Left lung (tissue), 10 donors: ENCODE measurements around the gene ERBB2. TPM values are rescaled to one million over a fixed set of nuclear protein-coding genes. Genes with fewer than 3 reads are reported as not detected.

Experiments used
- ATAC-seq: fragments of 200-7000 bp; cut with Tn5 transposase; one replicate; pipeline ENCODE4 v1.9.1; 2020; ENCODE audit warnings: moderate library complexity
- DNase-seq, 4 donors: peaks; one replicate each; pipeline ENCODE4 v3.0.0-alpha.2; 2013 to 2020
- H3K27ac ChIP-seq, 2 donors: fragments of 200-600 bp; sonication (generic) in 1 of 2; one replicate each; pipeline versions ENCODE4 v1.5.0 to v1.8.0; 2020 to 2021
- H3K27me3 ChIP-seq, 2 donors: fragments of 200-600 bp; sonication (generic) in 1 of 2; one replicate each; pipeline versions ENCODE4 v1.5.0 to v1.8.0; 2020 to 2021
- H3K36me3 ChIP-seq, 2 donors: fragments of 200-600 bp; sonication (generic) in 1 of 2; one replicate each; pipeline versions ENCODE4 v1.5.0 to v1.8.0; 2020 to 2021
- H3K4me1 ChIP-seq, 2 donors: fragments of 200-600 bp; one replicate each; pipeline ENCODE4 v1.8.0; 2021
- H3K4me3 ChIP-seq, 2 donors: fragments of 200-600 bp; sonication (generic) in 1 of 2; one replicate each; pipeline versions ENCODE4 v1.5.0 to v1.8.0; 2020 to 2021; ENCODE audit warnings: mild to moderate bottlenecking in 1 of 2
- H3K9me3 ChIP-seq, 2 donors: fragments of 200-600 bp; sonication (generic) in 1 of 2; one replicate each; pipeline versions ENCODE4 v1.5.0 to v1.8.0; 2020 to 2021
- CTCF ChIP-seq, 2 donors: fragments of 200-600 bp; sonication (generic) in 1 of 2; IDR thresholded peaks; one replicate each; pipeline versions ENCODE4 v1.5.0 to v1.8.0; 2021; ENCODE audit warnings: antibody characterized with exemption in 2 of 2
- intact Hi-C, 2 donors: fragments of 100-400 bp; cut with DNase I; formaldehyde crosslinking; loops; one replicate each; pipeline versions ENCODE4 v1.11.2 to v1.14.2; 2022
- polyA plus RNA-seq, 6 donors: library from polyadenylated mRNA; unstranded; fragments of 120-200 nt; gene quantifications; one replicate each; pipeline ENCODE4 v1.2.1, GENCODE V29; 2013; ENCODE audit not compliant: insufficient read length in 6 of 6
- total RNA-seq, 2 donors: library from RNA; stranded (reverse); fragmentation: NEBNext Ultra II Directional; extraction: Animal tissue kit (Norgen Biotek cat#: 25700); gene quantifications; one replicate each; pipeline ENCODE4 v1.2.1, GENCODE V29; 2021
- donor health status: DM: no; HTN: yes; CAD: no.
- donor health status: DM: no; HTN: no; CAD: no.

The ERBB2 gene
- total and polyA plus RNA-seq, 8 donors: 65.1 to 137 (median 107) TPM

- H3K9me3 ChIP-seq: no peaks in the 10 kb centered on the region
- peaks cover 19 to 41% of the 10 kb centered on the region in 2 donors for H3K4me1 ChIP-seq
- peaks cover 0 to 32% of the 10 kb centered on the region in 2 donors for H3K27me3 ChIP-seq
- H3K4me3 ChIP-seq: no peak overlapping the region
- TF ChIP-seq CTCF (IDR thresholded peaks at IDR 0.05): no peak
- peaks cover 0 to 17% of the 10 kb centered on the region in 2 donors for H3K36me3 ChIP-seq
- H3K27ac ChIP-seq: no peak overlapping the region
- intact Hi-C loops: no loop called here
- ATAC-seq (no peak), DNase-seq (no peak)
Observed at GRCh38 chr17:39703913-39704312, 4.0 kb downstream of the ERBB2 start.

GRCh38 chr17:39704821-39705551 lies 5.1 kb downstream of the ERBB2 start:
- peaks cover 0 to 21% of the 10 kb centered on the region in 2 donors for H3K27me3 ChIP-seq
- intact Hi-C loops: no loop called here
- H3K27ac ChIP-seq: peak overlapping the region; percentile 59 to 66
- peaks cover 19 to 33% of the 10 kb centered on the region in 2 donors for H3K4me1 ChIP-seq
- peaks cover 0 to 28% of the 10 kb centered on the region in 2 donors for H3K36me3 ChIP-seq
- no peaks in the 10 kb centered on the region for H3K9me3 ChIP-seq
- peak in 3 of 4 donors; percentile 28 to 60 (median 46) for DNase-seq
- peak; percentile 31 for ATAC-seq
- peak; percentile 17 to 24 for TF ChIP-seq CTCF (IDR thresholded peaks at IDR 0.05)
- H3K4me3 ChIP-seq: no peak overlapping the region

GRCh38 chr17:39705786-39706348 lies 6.0 kb downstream of the ERBB2 start:
- Histone ChIP-seq H3K4me1 (peaks cover 19 to 33% of the 10 kb centered on the region in 2 donors), H3K27me3 (peaks cover 0 to 12% of the 10 kb centered on the region in 2 donors), H3K27ac (peak overlapping the region; percentile 66), H3K36me3 (peaks cover 0 to 37% of the 10 kb centered on the region in 2 donors), H3K4me3 (no peak overlapping the region), H3K9me3 (no peaks in the 10 kb centered on the region)
- intact Hi-C loops: no loop called here
- no peak for TF ChIP-seq CTCF (IDR thresholded peaks at IDR 0.05)
- DNase-seq: peak in 3 of 4 donors; percentile 81 to 84 (median 84)
- ATAC-seq: peak; percentile 80

GRCh38 chr17:39706383-39706782 lies 6.5 kb downstream of the ERBB2 start:
- no peak for ATAC-seq
- Histone ChIP-seq H3K4me1 (peaks cover 16 to 29% of the 10 kb centered on the region in 2 donors), H3K27ac (peak overlapping the region; percentile 66)

More at GRCh38 chr17:39706383-39706782, 6.5 kb downstream of the ERBB2 start:
- Histone ChIP-seq H3K36me3 (peaks cover 0 to 42% of the 10 kb centered on the region in 2 donors), H3K9me3 (no peaks in the 10 kb centered on the region), H3K4me3 (no peak overlapping the region), H3K27me3 (peaks cover 0 to 7% of the 10 kb centered on the region in 2 donors)
- intact Hi-C loops: no loop called here
- no peak for TF ChIP-seq CTCF (IDR thresholded peaks at IDR 0.05)
- DNase-seq: peak in 1 of 4 donors; percentile 29
